ENCODE results near the gene PIGN.

DNA sequence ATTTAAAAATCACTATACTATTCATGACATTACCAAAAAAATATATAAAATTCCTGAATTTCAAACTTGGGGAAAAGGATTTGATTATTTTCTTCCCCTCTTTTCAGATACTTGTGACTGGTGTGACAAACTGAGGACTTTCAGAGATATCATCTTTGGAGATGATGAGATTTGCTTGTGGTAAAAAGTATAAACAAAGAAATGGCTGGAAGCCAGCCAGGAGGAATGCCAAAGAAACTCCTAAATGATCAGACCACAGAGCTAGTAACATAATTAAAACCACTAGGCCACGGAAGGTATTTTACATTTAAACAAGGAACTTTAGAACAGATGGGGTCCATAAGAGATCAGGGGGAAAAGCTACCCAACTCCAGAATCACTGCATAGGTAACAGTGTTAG lies 58.7 kb downstream of the PIGN start:
- TF ChIP-seq, protein P1, sequence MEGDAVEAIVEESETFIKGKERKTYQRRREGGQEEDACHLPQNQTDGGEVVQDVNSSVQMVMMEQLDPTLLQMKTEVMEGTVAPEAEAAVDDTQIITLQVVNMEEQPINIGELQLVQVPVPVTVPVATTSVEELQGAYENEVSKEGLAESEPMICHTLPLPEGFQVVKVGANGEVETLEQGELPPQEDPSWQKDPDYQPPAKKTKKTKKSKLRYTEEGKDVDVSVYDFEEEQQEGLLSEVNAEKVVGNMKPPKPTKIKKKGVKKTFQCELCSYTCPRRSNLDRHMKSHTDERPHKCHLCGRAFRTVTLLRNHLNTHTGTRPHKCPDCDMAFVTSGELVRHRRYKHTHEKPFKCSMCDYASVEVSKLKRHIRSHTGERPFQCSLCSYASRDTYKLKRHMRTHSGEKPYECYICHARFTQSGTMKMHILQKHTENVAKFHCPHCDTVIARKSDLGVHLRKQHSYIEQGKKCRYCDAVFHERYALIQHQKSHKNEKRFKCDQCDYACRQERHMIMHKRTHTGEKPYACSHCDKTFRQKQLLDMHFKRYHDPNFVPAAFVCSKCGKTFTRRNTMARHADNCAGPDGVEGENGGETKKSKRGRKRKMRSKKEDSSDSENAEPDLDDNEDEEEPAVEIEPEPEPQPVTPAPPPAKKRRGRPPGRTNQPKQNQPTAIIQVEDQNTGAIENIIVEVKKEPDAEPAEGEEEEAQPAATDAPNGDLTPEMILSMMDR (IDR thresholded peaks at IDR 0.05; ENCODE audit: low read depth, low read length), result no peak
- no peak for TF ChIP-seq EZH2phosphoT487 (IDR thresholded peaks at IDR 0.05; ENCODE audit: low read depth)
